HEK293 (cell line): ENCODE results near the gene TMEM184A.

Source experiments
- CTCF ChIA-PET: fragments of 350-600 bp; formaldehyde crosslinking; extraction: SDS; loops from one replicate; lab custom pipeline; 2021; ENCODE audit warnings: antibody characterized with exemption; lab: Yijun Ruan, JAX
- POLR2A ChIA-PET: fragments of 300-600 bp; formaldehyde crosslinking; extraction: SDS; loops from one replicate; lab custom pipeline; 2020; ENCODE audit warnings: antibody characterized with exemption, inconsistent platforms; lab: Yijun Ruan, JAX
- H3K27ac ChIP-seq: fragments of 200-500 bp; sonication (Bioruptor generic); 2 replicates; pipeline ENCODE4 v1.5.1; 2014; ENCODE audit warnings: low read depth, low read length, control low read depth, inconsistent platforms; ENCODE audit errors: extremely low read depth
- H3K36me3 ChIP-seq, 2 experiments: fragments of 200-500 bp in 1 of 2; sonication (Bioruptor generic) in 1 of 2; 1 replicate in 1 of 2; 2 replicates in 1 of 2; pipeline ENCODE4 v1.5.1; 2014 to 2017; ENCODE audit warnings: inconsistent platforms in 2 of 2, low read length in 2 of 2; ENCODE audit not compliant: control insufficient read depth in 2 of 2, insufficient read depth in 1 of 2
- H3K4me1 ChIP-seq: fragments of 200-500 bp; sonication (Bioruptor generic); 2 replicates; pipeline ENCODE4 v1.5.1; 2014; ENCODE audit warnings: mild to moderate bottlenecking, low read length, inconsistent platforms; ENCODE audit not compliant: control insufficient read depth, insufficient read depth
- H3K4me3 ChIP-seq: 2 replicates; pipeline ENCODE4 v1.5.1; 2011; ENCODE audit warnings: low read depth, mild to moderate bottlenecking, control low read depth, low read length, moderate library complexity
- H3K9me3 ChIP-seq: fragments of 200-500 bp; sonication (Bioruptor generic); 2 replicates; pipeline ENCODE4 v1.5.1; 2014; ENCODE audit warnings: low read depth, low read length, inconsistent platforms; ENCODE audit not compliant: control insufficient read depth, insufficient read depth
- YY1 ChIP-seq: fragments of 450-650 bp; formaldehyde crosslinking; IDR thresholded peaks from 2 replicates; pipeline ENCODE4 v1.5.1; 2018; ENCODE audit warnings: missing biosample characterization, missing genetic modification characterization
- ZFHX2 ChIP-seq: fragments of 450-650 bp; formaldehyde crosslinking; conservative IDR thresholded peaks from 2 replicates; pipeline ENCODE4 v1.5.1; 2016; ENCODE audit warnings: missing biosample characterization, missing genetic modification characterization
- ZIC2 ChIP-seq: fragments of 450-650 bp; formaldehyde crosslinking; IDR thresholded peaks from 2 replicates; pipeline ENCODE4 v1.5.1; 2016; ENCODE audit warnings: missing biosample characterization, missing genetic modification characterization
- ZNF114 ChIP-seq: fragments of 450-650 bp; formaldehyde crosslinking; IDR thresholded peaks from 2 replicates; pipeline ENCODE4 v1.5.0; 2017; ENCODE audit warnings: missing biosample characterization, missing genetic modification characterization
- ZNF155 ChIP-seq: fragments of 450-650 bp; formaldehyde crosslinking; IDR thresholded peaks from 2 replicates; pipeline ENCODE4 v1.5.1; 2016; ENCODE audit warnings: missing biosample characterization, missing genetic modification characterization
- ZNF175 ChIP-seq: fragments of 450-650 bp; formaldehyde crosslinking; IDR thresholded peaks from 2 replicates; pipeline ENCODE4 v1.5.1; 2016; ENCODE audit warnings: missing biosample characterization, missing genetic modification characterization
- ZNF18 ChIP-seq: fragments of 450-650 bp; formaldehyde crosslinking; IDR thresholded peaks from 2 replicates; pipeline ENCODE4 v1.5.1; 2016; ENCODE audit warnings: missing biosample characterization, missing genetic modification characterization
- ZNF670 ChIP-seq: fragments of 450-650 bp; formaldehyde crosslinking; IDR thresholded peaks from 2 replicates; pipeline ENCODE4 v1.5.1; 2016; ENCODE audit warnings: missing biosample characterization, missing genetic modification characterization, low read depth
- ZNF777 ChIP-seq: fragments of 450-650 bp; formaldehyde crosslinking; IDR thresholded peaks from 2 replicates; pipeline ENCODE4 v1.5.1; 2017; ENCODE audit warnings: missing biosample characterization, missing genetic modification characterization, borderline replicate concordance

TMEM184A gene

GRCh38 chr7:1542841-1543747 lies 12.9 kb downstream of the TMEM184A start:
- no peak for TF ChIP-seq ZIC2 (tag by site-specific recombination)
- TF ChIP-seq ZNF777 (tag by site-specific recombination) = no peak
- Histone ChIP-seq H3K36me3 (peaks cover 0 to 22% of the 10 kb centered on the region in 2 experiments; a peak in 1 of 3 replicates), H3K9me3 (no peaks in the 10 kb centered on the region), H3K4me1 (peaks cover 4% of the 10 kb centered on the region; the same call in 1 of the 2 replicates), H3K4me3 (no peak overlapping the region), H3K27ac (no peak overlapping the region)
- ChIA-PET CTCF (interaction anchor here (0.6 to 1.8 kb wide), 2 partner anchors 12 to 767 kb away, joined by 3 to 6 read pairs; partner anchors contain the start of gene TMEM184A), POLR2A (interaction anchor here (0.6 to 1.3 kb wide), 3 partner anchors 11 to 16 kb away, joined by 3 to 6 read pairs (median 3); partner anchors contain the start of gene TMEM184A)

- ChIA-PET POLR2A (interaction anchor here (1.3 kb wide), 1 partner anchor 13 kb away, joined by 5 read pairs; the partner anchor contains the start of gene TMEM184A), CTCF (interaction anchor here (0.6 to 1.8 kb wide), 3 partner anchors 13 to 768 kb away, joined by 3 to 6 read pairs (median 3); partner anchors contain the start of gene TMEM184A)
- Histone ChIP-seq H3K27ac (no peak overlapping the region), H3K4me1 (peaks cover 9% of the 10 kb centered on the region; the same call in 1 of the 2 replicates), H3K36me3 (peaks cover 0 to 22% of the 10 kb centered on the region in 2 experiments; a peak in 1 of 3 replicates), H3K4me3 (no peak overlapping the region), H3K9me3 (no peaks in the 10 kb centered on the region)
- TF ChIP-seq ZNF18 (tag by site-specific recombination) (no peak), ZNF114 (tag by site-specific recombination) (no peak), YY1 (tag by site-specific recombination) (no peak), ZNF175 (tag by site-specific recombination) (no peak)
Measured at GRCh38 chr7:1542329-1542728, 13.7 kb downstream of the TMEM184A start.

- Histone ChIP-seq H3K4me1 (peaks cover 14% of the 10 kb centered on the region; the same call in 1 of the 2 replicates), H3K36me3 (peaks cover 0 to 22% of the 10 kb centered on the region in 2 experiments; a peak in 1 of 3 replicates), H3K27ac (no peak overlapping the region), H3K4me3 (no peak overlapping the region), H3K9me3 (no peaks in the 10 kb centered on the region)
- no peak for TF ChIP-seq ZNF670
- CTCF ChIA-PET = interaction anchor here (0.6 kb wide), 2 partner anchors 15 to 407 kb away, joined by 3 read pairs; no protein-coding TSS in a partner anchor
- POLR2A ChIA-PET = interaction anchor here (0.6 to 1.3 kb wide), 3 partner anchors 14 to 1339 kb away, joined by 3 to 6 read pairs (median 5); partner anchors contain the start of gene TMEM184A
Measured at GRCh38 chr7:1541431-1542162, 14.4 kb downstream of the TMEM184A start.

GRCh38 chr7:1540776-1541271 lies 15.2 kb downstream of the TMEM184A start:
- no peak overlapping the region for H3K4me3 ChIP-seq
- POLR2A ChIA-PET = interaction anchor here (0.6 to 6.8 kb wide), 3 partner anchors 15 to 1338 kb away, joined by 3 to 40 read pairs (median 6); partner anchors contain the start of gene TMEM184A
- H3K27ac ChIP-seq = no peak overlapping the region
- peaks cover 14% of the 10 kb centered on the region; the same call in 1 of the 2 replicates for H3K4me1 ChIP-seq
- CTCF ChIA-PET = interaction anchor here (0.6 kb wide), 1 partner anchor 406 kb away, joined by 3 read pairs; no protein-coding TSS in a partner anchor
- TF ChIP-seq ZFHX2 (tag by site-specific recombination) (peak; percentile 49), ZNF155 (tag by site-specific recombination) (no peak)
- H3K36me3 ChIP-seq = peaks cover 0 to 22% of the 10 kb centered on the region in 2 experiments; a peak in 1 of 3 replicates
- H3K9me3 ChIP-seq = no peaks in the 10 kb centered on the region
